Activated T-helper 1 cell treated with anti-CD3 and anti-CD28 coated beads, Interleukin-12 subunit alpha, Interleukin-12 subunit beta, Interleukin-2, Interleukin-4 antibody, amounts not matched to agents 30 ng/mL and 10 ng/mL and 1 ng/mL, durations not matched to agents 14 hours and 24 hours and 36 hours (primary cell): ENCODE measurements around the gene STAC2. TPM values are rescaled to one million over a fixed set of nuclear protein-coding genes. Genes with fewer than 3 reads are reported as not detected.

ENCODE experiments used
- DNase-seq: peaks from one replicate; pipeline ENCODE4 v3.0.0; 2021; ENCODE audit warnings: low spot score
- H3K27ac Mint-ChIP-seq: one replicate; pipeline ENCODE4 v1.8.0; 2021; ENCODE audit warnings: mild to moderate bottlenecking, mixed read lengths
- H3K27me3 Mint-ChIP-seq: one replicate; pipeline ENCODE4 v1.8.0; 2022; ENCODE audit warnings: mild to moderate bottlenecking, moderate library complexity, mixed read lengths; ENCODE audit not compliant: insufficient read depth
- H3K36me3 Mint-ChIP-seq: one replicate; pipeline ENCODE4 v1.8.0; 2021; ENCODE audit warnings: low read depth, mixed read lengths
- H3K4me1 Mint-ChIP-seq: one replicate; pipeline ENCODE4 v1.8.0; 2021; ENCODE audit warnings: low read depth, mixed read lengths
- H3K4me3 Mint-ChIP-seq: one replicate; pipeline ENCODE4 v1.8.0; 2021; ENCODE audit warnings: mild to moderate bottlenecking, moderate library complexity, mixed read lengths
- H3K9me3 Mint-ChIP-seq: one replicate; pipeline ENCODE4 v1.8.0; 2021; ENCODE audit warnings: mixed read lengths
- intact Hi-C: fragments of 100-400 bp; cut with micrococcal nuclease; formaldehyde crosslinking; loops from one replicate; pipeline ENCODE4 v1.15.1; 2024
- total RNA-seq: library from RNA; stranded (reverse); gene quantifications from 2 replicates; pipeline ENCODE4 v1.2.3, GENCODE V29; 2022

The STAC2 gene
- total RNA-seq, 1 donor from 2014 or later: 0.08 TPM

GRCh38 chr17:39240631-39241030, 14.9 kb upstream of the STAC2 start:
- Mint-ChIP-seq H3K4me3 (no peak overlapping the region), H3K27me3 (peaks cover 8% of the 10 kb centered on the region), H3K36me3 (no peaks in the 10 kb centered on the region), H3K27ac (no peak overlapping the region), H3K9me3 (no peaks in the 10 kb centered on the region), H3K4me1 (peaks cover 9% of the 10 kb centered on the region)
- no peak for DNase-seq
- intact Hi-C loops: no loop called here

GRCh38 chr17:39239640-39240314, 14.0 kb upstream of the STAC2 start:
- H3K4me3 Mint-ChIP-seq: no peak overlapping the region
- H3K9me3 Mint-ChIP-seq: no peaks in the 10 kb centered on the region
- peaks cover 13% of the 10 kb centered on the region for H3K4me1 Mint-ChIP-seq
- H3K27me3 Mint-ChIP-seq: peaks cover 8% of the 10 kb centered on the region
- intact Hi-C loops: loop anchor here (1.0 kb wide), 1 partner anchor 32 kb away; no protein-coding TSS in a partner anchor
- H3K27ac Mint-ChIP-seq: no peak overlapping the region
- H3K36me3 Mint-ChIP-seq: no peaks in the 10 kb centered on the region
- DNase-seq: peak; percentile 50

GRCh38 chr17:39238311-39238972, 12.7 kb upstream of the STAC2 start:
- Mint-ChIP-seq H3K4me1 (peaks cover 13% of the 10 kb centered on the region), H3K27ac (no peak overlapping the region), H3K4me3 (no peak overlapping the region), H3K36me3 (no peaks in the 10 kb centered on the region), H3K27me3 (peaks cover 8% of the 10 kb centered on the region), H3K9me3 (no peaks in the 10 kb centered on the region)
- intact Hi-C loops: no loop called here
- no peak for DNase-seq

- intact Hi-C loops: no loop called here
- no peaks in the 10 kb centered on the region for H3K36me3 Mint-ChIP-seq
- H3K9me3 Mint-ChIP-seq: no peaks in the 10 kb centered on the region
- H3K27ac Mint-ChIP-seq: no peak overlapping the region
- DNase-seq: no peak
- no peak overlapping the region for H3K4me3 Mint-ChIP-seq
- H3K4me1 Mint-ChIP-seq: peaks cover 13% of the 10 kb centered on the region
- peaks cover 8% of the 10 kb centered on the region for H3K27me3 Mint-ChIP-seq
Measured at GRCh38 chr17:39237586-39237985, 11.8 kb upstream of the STAC2 start.

- Mint-ChIP-seq H3K4me1 (peaks cover 16% of the 10 kb centered on the region), H3K36me3 (no peaks in the 10 kb centered on the region), H3K4me3 (no peak overlapping the region), H3K27ac (no peak overlapping the region), H3K27me3 (peaks cover 7% of the 10 kb centered on the region), H3K9me3 (no peaks in the 10 kb centered on the region)
- DNase-seq: no peak
- intact Hi-C loops: no loop called here
Measured at GRCh38 chr17:39236981-39237441, 11.3 kb upstream of the STAC2 start.

GRCh38 chr17:39236450-39236927, 10.7 kb upstream of the STAC2 start:
- intact Hi-C loops: no loop called here
- DNase-seq: no peak
- Mint-ChIP-seq H3K4me1 (peaks cover 21% of the 10 kb centered on the region), H3K27me3 (peaks cover 5% of the 10 kb centered on the region), H3K4me3 (no peak overlapping the region), H3K36me3 (no peaks in the 10 kb centered on the region), H3K9me3 (no peaks in the 10 kb centered on the region), H3K27ac (no peak overlapping the region)

GRCh38 chr17:39235555-39236449, 10.1 kb upstream of the STAC2 start:
- no peaks in the 10 kb centered on the region for H3K36me3 Mint-ChIP-seq
- H3K9me3 Mint-ChIP-seq: no peaks in the 10 kb centered on the region
- peak; percentile 25 for DNase-seq
- H3K4me1 Mint-ChIP-seq: peaks cover 21% of the 10 kb centered on the region
- peaks cover 5% of the 10 kb centered on the region for H3K27me3 Mint-ChIP-seq
- H3K4me3 Mint-ChIP-seq: no peak overlapping the region
- intact Hi-C loops: loop anchor here (1.0 kb wide), 1 partner anchor 8 kb away; no protein-coding TSS in a partner anchor
- no peak overlapping the region for H3K27ac Mint-ChIP-seq

- Mint-ChIP-seq H3K9me3 (no peaks in the 10 kb centered on the region), H3K27me3 (peaks cover 5% of the 10 kb centered on the region), H3K4me3 (no peak overlapping the region), H3K36me3 (no peaks in the 10 kb centered on the region), H3K4me1 (peaks cover 14% of the 10 kb centered on the region), H3K27ac (no peak overlapping the region)
- DNase-seq: peak; percentile 20
- intact Hi-C loops: loop anchor here (1.0 to 5.0 kb wide), 2 partner anchors 25 to 250 kb away; no protein-coding TSS in a partner anchor
Measured at GRCh38 chr17:39231591-39232551, 6.1 kb upstream of the STAC2 start.

- intact Hi-C loops: loop anchor here (5.0 kb wide), 1 partner anchor 249 kb away; no protein-coding TSS in a partner anchor
- H3K4me1 Mint-ChIP-seq: peaks cover 15% of the 10 kb centered on the region
- H3K27ac Mint-ChIP-seq: no peak overlapping the region
- no peaks in the 10 kb centered on the region for H3K36me3 Mint-ChIP-seq
- DNase-seq: no peak
- no peaks in the 10 kb centered on the region for H3K9me3 Mint-ChIP-seq
- H3K27me3 Mint-ChIP-seq: peaks cover 11% of the 10 kb centered on the region
- no peak overlapping the region for H3K4me3 Mint-ChIP-seq
Measured at GRCh38 chr17:39231091-39231561, 5.4 kb upstream of the STAC2 start.

GRCh38 chr17:39230361-39230760, 4.6 kb upstream of the STAC2 start:
- Mint-ChIP-seq H3K9me3 (no peaks in the 10 kb centered on the region), H3K4me3 (no peak overlapping the region), H3K27me3 (peaks cover 15% of the 10 kb centered on the region), H3K36me3 (no peaks in the 10 kb centered on the region), H3K27ac (no peak overlapping the region), H3K4me1 (peaks cover 14% of the 10 kb centered on the region)
- intact Hi-C loops: loop anchor here (5.0 kb wide), 1 partner anchor 248 kb away; no protein-coding TSS in a partner anchor
- DNase-seq: no peak

GRCh38 chr17:39229274-39229913, 3.6 kb upstream of the STAC2 start:
- H3K4me1 Mint-ChIP-seq: peaks cover 13% of the 10 kb centered on the region
- peaks cover 17% of the 10 kb centered on the region for H3K27me3 Mint-ChIP-seq
- H3K36me3 Mint-ChIP-seq: no peaks in the 10 kb centered on the region
- H3K9me3 Mint-ChIP-seq: no peaks in the 10 kb centered on the region
- intact Hi-C loops: no loop called here
- H3K4me3 Mint-ChIP-seq: no peak overlapping the region
- H3K27ac Mint-ChIP-seq: no peak overlapping the region
- no peak for DNase-seq
